ENCODE measurements around the gene DNAH12.

Gene DNAH12

DNA sequence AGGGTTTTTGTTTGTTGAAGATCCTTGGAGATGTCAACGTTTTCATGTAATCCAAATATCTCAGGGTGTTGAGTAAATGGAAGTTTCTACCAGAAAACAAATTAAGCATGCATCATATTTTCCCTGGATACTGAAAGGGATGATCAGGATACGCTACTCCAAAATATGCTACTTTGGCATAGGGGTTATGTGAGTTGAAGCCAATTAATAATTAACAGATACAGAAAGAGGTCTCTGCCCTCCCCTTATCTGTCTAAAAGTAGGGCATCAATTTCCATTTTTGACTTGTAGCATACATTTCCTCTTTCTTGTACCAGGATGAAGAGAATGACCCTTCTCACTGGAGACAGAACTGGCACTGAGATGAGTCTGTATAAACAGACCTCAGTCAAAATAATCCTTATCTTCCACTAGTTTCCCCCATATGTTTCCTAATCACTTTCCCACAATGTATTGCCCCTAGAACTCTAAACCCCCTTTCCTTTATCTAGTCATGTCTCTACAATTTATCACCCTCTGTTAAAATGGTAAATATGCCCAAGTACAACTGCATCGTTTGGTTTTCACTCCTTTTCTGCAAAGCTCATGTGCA lies 234.3 kb downstream of the DNAH12 start:
- DNase-seq (ENCODE audit: low read depth) = no peak

- DNase-seq (ENCODE audit: low read depth) = peak; percentile 39
These were observed 240.6 kb downstream of the DNAH12 start for GRCh38 chr3:57303520-57303919.

DNA sequence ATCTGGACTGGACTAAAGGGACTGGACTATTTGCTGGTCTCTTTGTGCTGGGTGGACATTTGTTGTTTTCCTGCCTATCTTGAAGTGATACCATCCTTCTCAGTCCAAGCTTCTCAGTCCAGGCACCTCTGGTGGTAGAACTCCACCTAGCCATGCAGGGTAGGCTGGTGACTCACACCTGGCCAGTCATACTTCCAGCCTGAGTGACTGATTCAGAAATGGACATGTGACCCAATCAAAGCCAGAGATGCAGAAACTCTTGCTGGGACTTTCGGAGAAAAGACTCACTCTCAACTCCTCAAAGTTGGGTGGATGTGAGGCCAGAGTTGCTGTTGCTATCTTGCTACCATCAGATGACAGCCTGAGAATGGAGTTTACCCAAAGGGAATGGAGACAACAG lies 246.1 kb downstream of the DNAH12 start:
- peak; percentile 37 for DNase-seq (ENCODE audit: low read depth)

DNA sequence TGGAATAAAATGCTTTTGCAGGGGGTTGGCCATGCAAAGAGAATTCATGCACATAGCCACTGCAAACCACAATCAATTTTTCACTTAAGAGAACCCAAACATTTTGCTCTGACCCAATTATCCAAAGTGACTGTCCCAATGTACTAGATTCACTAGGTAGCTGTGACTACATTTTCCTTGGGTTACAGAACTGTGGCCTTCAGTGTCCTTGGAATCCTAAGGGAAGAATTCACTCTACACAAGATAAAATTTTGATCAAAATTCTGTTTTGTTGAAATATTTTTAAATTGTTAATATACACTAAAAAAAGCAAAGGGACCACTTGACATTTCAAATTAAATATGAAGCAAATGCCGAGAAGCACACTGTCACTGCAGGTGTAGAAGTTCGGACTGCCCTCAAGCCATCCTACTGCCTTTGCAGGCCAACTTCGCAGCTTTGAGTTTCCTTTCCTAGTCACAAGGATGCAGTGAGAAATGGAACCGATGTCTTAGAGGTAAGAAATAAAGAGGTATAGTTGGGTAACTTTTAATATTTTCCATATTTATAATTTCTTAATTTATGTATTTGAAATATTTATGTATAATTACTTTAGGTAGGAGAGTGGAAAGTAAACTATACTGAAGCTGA lies 251.1 kb downstream of the DNAH12 start:
- no peak for DNase-seq (ENCODE audit: low read depth)

DNA sequence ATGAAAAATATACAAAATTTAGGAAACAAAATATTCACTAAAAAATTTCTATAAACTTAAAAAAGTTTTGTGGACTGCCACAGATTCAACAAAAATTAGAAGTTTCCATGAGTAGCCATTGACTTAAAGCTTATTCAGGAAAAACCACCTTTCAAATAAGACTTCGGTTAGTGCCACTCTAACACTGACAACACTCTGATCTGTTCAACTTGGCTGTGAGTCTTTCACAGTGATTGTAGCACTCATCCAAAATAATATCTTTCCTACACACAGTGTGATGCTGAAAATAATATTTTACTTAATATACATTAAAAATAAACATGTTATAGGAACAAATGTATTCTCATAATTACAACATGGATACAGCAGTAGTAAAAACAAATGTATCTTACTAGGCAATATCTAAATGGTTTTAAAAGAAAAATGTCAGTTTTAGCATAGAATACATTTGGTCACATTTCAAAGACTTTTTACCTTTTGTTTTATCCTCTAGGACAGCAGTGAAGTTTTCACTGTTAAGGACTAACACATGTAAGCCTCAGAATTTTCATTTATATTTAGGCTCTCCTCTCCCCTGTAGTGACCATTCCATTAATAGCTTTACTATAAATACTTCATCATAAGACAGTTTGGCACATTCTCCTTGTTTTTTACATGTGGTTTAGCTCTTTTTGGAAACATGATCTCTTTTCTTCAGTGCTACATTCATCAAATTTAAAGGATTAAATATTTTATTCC lies 251.8 kb downstream of the DNAH12 start, which contains the start of gene ASB14:
Gene ASB14, minus strand, starts transcription at position 527 of the 738 bp plus-strand sequence. CDS start 652 bp downstream, outside the sequence.
- DNase-seq (ENCODE audit: low read depth) = no peak

- no peak for DNase-seq (ENCODE audit: low read depth)
These were observed 255.7 kb downstream of the DNAH12 start for GRCh38 chr3:57288403-57288802.

DNA sequence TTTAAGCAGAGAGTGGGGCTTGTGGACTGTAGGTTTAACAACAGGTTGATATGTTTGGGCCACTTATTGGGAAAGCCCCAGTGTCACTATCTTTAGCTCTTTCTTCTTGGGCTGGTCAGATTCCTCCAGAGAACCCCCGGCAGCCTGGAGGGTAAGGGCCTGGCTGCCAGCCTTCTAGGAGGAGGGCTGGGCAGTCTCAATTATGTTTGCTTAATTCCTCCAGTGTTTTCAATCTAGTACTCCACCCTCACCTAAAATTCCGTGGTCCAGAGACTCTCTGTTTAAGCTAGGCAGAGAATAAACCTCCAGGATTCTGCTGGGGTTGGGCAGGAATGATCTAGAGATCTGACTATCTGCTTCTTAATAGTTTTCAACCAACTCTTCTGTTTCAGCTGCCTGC lies 256.9 kb downstream of the DNAH12 start:
- no peak for DNase-seq (ENCODE audit: low read depth)

GRCh38 chr3:57283334-57283733 lies 260.8 kb downstream of the DNAH12 start:
- no peak for DNase-seq (ENCODE audit: low read depth)

- peak; percentile 48 for DNase-seq (ENCODE audit: low read depth)
These were observed 262.4 kb downstream of the DNAH12 start for GRCh38 chr3:57281715-57282114.

GRCh38 chr3:57279685-57280084 lies 264.5 kb downstream of the DNAH12 start:
- DNase-seq (ENCODE audit: low read depth) = no peak

- no peak for DNase-seq (ENCODE audit: low read depth)
These were observed 265.9 kb downstream of the DNAH12 start for GRCh38 chr3:57278237-57278636.

DNA sequence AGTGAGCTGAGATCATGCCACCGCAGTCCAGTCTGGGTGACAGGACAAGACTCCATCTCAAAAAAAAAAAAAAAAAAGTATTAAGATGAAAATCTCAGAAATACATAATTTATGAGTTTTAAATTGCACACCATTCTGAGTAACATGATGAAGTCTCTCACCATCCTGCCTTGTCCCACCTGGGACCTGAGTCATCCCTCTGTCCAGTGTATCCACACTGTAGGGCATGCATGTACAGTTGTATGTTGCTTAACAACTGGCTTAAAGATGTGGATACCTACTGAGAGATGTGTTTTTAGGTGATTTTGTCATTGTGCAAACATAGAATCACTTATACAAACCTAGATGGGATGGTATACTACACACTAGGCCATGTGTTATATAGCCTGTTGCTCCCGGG lies 268.8 kb downstream of the DNAH12 start:
- DNase-seq (ENCODE audit: low read depth) = no peak

DNA sequence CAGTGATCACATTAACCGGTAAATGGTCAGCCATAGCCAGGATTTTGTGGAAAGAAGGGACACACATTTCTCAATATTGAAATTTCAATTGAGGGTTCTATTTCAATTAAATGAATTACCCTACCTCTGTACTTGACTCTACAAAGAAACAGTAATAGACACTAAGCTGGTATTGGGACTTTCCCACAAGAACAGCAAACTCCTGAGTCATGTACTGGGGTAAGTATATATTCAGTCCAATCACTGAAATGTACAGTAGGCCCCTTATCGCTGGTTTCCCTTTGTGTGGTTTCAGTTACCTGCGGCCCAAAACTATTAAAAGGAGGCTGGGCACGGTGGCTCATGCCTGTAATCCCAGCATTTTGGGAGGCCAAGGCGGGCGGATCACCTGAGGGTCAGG lies 269.3 kb downstream of the DNAH12 start:
- no peak for DNase-seq (ENCODE audit: low read depth)

- DNase-seq (ENCODE audit: low read depth) = no peak
These were observed 275.7 kb downstream of the DNAH12 start for GRCh38 chr3:57268416-57268815.

DNA sequence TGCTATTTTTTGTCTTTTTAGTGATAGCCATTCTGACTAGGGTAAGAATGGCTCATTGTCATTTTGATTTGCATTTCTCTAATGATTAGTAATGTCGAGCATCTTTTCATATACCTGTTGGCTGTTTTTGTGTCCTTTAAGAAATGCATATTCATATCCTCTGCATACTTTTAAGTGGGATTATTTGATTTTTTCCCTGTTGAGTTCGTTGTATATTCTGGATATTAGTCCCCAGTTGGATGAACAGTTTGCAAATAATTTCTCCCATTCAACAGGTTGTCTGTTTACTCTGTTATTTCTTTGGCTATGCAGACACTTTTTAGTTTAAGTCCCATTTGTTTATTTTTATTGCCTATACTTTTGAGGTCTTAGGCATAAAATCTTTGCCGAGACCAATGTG lies 282.2 kb downstream of the DNAH12 start:
- DNase-seq (ENCODE audit: low read depth) = no peak

GRCh38 chr3:57261119-57261518 lies 283.0 kb downstream of the DNAH12 start:
- no peak for DNase-seq (ENCODE audit: low read depth)

- no peak for DNase-seq (ENCODE audit: low read depth)
These were observed 286.5 kb downstream of the DNAH12 start for GRCh38 chr3:57257678-57258077.

DNA sequence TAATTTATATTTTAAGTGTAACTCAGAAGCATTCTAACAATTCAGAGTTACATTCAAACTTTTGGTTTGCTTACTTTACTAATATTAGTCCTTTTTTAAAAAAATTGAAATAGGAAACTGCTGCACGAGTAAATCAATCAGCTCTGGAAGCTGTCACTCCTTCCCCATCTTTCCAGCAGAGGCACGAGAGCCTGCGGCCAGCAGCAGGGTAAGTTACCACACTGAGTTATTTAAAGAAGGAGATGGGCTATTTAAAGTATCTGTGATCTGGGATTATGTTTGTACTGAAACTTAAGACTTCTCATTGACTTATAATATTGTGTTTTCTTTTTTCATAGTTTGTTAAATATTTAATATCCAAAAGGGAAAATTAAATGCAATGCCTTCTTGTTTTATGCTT lies 287.3 kb downstream of the DNAH12 start:
- DNase-seq (ENCODE audit: low read depth) = no peak

DNA sequence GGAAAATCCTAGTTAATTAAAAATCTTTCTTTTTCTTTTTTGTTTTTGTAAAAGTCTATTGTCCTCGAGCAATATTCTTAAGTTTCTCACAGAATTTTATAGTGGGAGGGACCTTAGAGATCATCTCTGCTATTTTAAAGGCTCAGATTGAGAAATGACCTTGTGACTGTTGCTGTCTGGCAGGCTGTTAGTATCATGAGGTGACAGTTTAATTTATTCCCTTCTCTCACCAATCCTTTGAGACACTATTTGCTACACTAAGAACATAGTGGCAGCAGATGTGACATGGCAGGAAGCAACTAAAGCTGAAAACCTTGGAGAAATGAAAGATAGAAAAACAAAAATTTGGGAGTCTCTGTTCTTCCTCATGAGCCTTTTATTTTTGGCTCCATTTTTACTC lies 291.7 kb downstream of the DNAH12 start:
- DNase-seq (ENCODE audit: low read depth) = no peak

GRCh38 chr3:57244946-57245345 lies 299.2 kb downstream of the DNAH12 start:
- no peak for DNase-seq (ENCODE audit: low read depth)
